ENCODE results near the gene SHISA4.

The SHISA4 gene

GRCh38 chr1:201886103-201886885, 2.4 kb upstream of the SHISA4 start:
- Histone ChIP-seq H3K36me3 (replicated peaks; ENCODE audit: insufficient read depth, low read length) (no peaks in the 10 kb centered on the region), H3K4me2 (ENCODE audit: low read depth, low read length) (no peak overlapping the region), H3F3A (ENCODE audit: insufficient read depth, low read length) (peaks cover 14% of the 10 kb centered on the region; the same call in 1 of the 2 replicates), H3K9ac (ENCODE audit: low read length) (no peak overlapping the region), H3K27ac (ENCODE audit: low read length) (no peak overlapping the region), H2AFZ (ENCODE audit: low read length) (no peak overlapping the region), H3K4me1 (ENCODE audit: low read length) (peaks cover 30% of the 10 kb centered on the region), H3K79me2 (ENCODE audit: low read length) (no peaks in the 10 kb centered on the region), H3K9me2 (replicated peaks; ENCODE audit: insufficient read depth, low read length) (no peaks in the 10 kb centered on the region), H3K9me3 (replicated peaks; ENCODE audit: insufficient read depth, low read length) (no peaks in the 10 kb centered on the region), H3K27me3 (replicated peaks; ENCODE audit: insufficient read depth, low read length) (peaks cover 16% of the 10 kb centered on the region; the same call in 1 of the 2 replicates), H4K20me1 (ENCODE audit: insufficient read depth, low read length) (no peaks in the 10 kb centered on the region), H3K4me3 (ENCODE audit: low read length) (no peak overlapping the region)
- TF ChIP-seq EZH2phosphoT487 (IDR thresholded peaks at IDR 0.05; ENCODE audit: low read length) = no peak
- no peak for TF ChIP-seq EZH2 (optimal IDR thresholded peaks at IDR 0.05; ENCODE audit: low read depth, low read length)
- no peak for TF ChIP-seq CTCF (IDR thresholded peaks at IDR 0.05; ENCODE audit: low read length)
- no peak for DNase-seq

- no peak overlapping the region for H2AFZ ChIP-seq (ENCODE audit: low read length)
- TF ChIP-seq EZH2phosphoT487 (IDR thresholded peaks at IDR 0.05; ENCODE audit: low read length) (no peak), CTCF (IDR thresholded peaks at IDR 0.05; ENCODE audit: low read length) (no peak), EZH2 (optimal IDR thresholded peaks at IDR 0.05; ENCODE audit: low read depth, low read length) (no peak)
- H3K27me3 ChIP-seq (replicated peaks; ENCODE audit: insufficient read depth, low read length) = peaks cover 16% of the 10 kb centered on the region; the same call in 1 of the 2 replicates
- no peak overlapping the region for H3K27ac ChIP-seq (ENCODE audit: low read length)
- no peak for DNase-seq
- peaks cover 14% of the 10 kb centered on the region; the same call in 1 of the 2 replicates for H3F3A ChIP-seq (ENCODE audit: insufficient read depth, low read length)
- H3K4me2 ChIP-seq (ENCODE audit: low read depth, low read length) = no peak overlapping the region
- no peak overlapping the region for H3K4me3 ChIP-seq (ENCODE audit: low read length)
- H3K79me2 ChIP-seq (ENCODE audit: low read length) = no peaks in the 10 kb centered on the region
- H4K20me1 ChIP-seq (ENCODE audit: insufficient read depth, low read length) = no peaks in the 10 kb centered on the region
- H3K9me2 ChIP-seq (replicated peaks; ENCODE audit: insufficient read depth, low read length) = no peaks in the 10 kb centered on the region
- H3K9me3 ChIP-seq (replicated peaks; ENCODE audit: insufficient read depth, low read length) = no peaks in the 10 kb centered on the region
- H3K4me1 ChIP-seq (ENCODE audit: low read length) = peaks cover 24% of the 10 kb centered on the region
- H3K9ac ChIP-seq (ENCODE audit: low read length) = no peak overlapping the region
- H3K36me3 ChIP-seq (replicated peaks; ENCODE audit: insufficient read depth, low read length) = no peaks in the 10 kb centered on the region
Measured at GRCh38 chr1:201887116-201887866, 1.4 kb upstream of the SHISA4 start.

- Histone ChIP-seq H3K27ac (ENCODE audit: low read length) (no peak overlapping the region), H2AFZ (ENCODE audit: low read length) (peak overlapping the region; percentile 75), H3K9ac (ENCODE audit: low read length) (peak overlapping the region; percentile 24; the same call in 1 of the 2 replicates), H3K9me2 (replicated peaks; ENCODE audit: insufficient read depth, low read length) (no peaks in the 10 kb centered on the region), H3K4me3 (ENCODE audit: low read length) (peak overlapping the region; percentile 61), H3K9me3 (replicated peaks; ENCODE audit: insufficient read depth, low read length) (no peaks in the 10 kb centered on the region), H3K79me2 (ENCODE audit: low read length) (no peaks in the 10 kb centered on the region), H3K36me3 (replicated peaks; ENCODE audit: insufficient read depth, low read length) (no peaks in the 10 kb centered on the region), H3K4me2 (ENCODE audit: low read depth, low read length) (peak overlapping the region; percentile 78), H3K4me1 (ENCODE audit: low read length) (peaks cover 4% of the 10 kb centered on the region), H3K27me3 (replicated peaks; ENCODE audit: insufficient read depth, low read length) (peaks cover 16% of the 10 kb centered on the region; the same call in 1 of the 2 replicates), H3F3A (ENCODE audit: insufficient read depth, low read length) (0 out of 2 replicates have a peak, but pooled peaks cover 2% of the 10 kb centered on the region), H4K20me1 (ENCODE audit: insufficient read depth, low read length) (no peaks in the 10 kb centered on the region)
- TF ChIP-seq CTCF (IDR thresholded peaks at IDR 0.05; ENCODE audit: low read length) (no peak), EZH2phosphoT487 (IDR thresholded peaks at IDR 0.05; ENCODE audit: low read length) (no peak), EZH2 (optimal IDR thresholded peaks at IDR 0.05; ENCODE audit: low read depth, low read length) (no peak)
- no peak for DNase-seq
Measured at GRCh38 chr1:201889090-201889968, 631 bp downstream of the SHISA4 start.

Measured in MM.1S (cell line).